ENCODE results near the gene PIGQ. TPM values are rescaled to one million over a fixed set of nuclear protein-coding genes. Genes with fewer than 3 reads are reported as not detected.

Gene PIGQ
- total and polyA plus RNA-seq, 2 of the 8 experiments (the other 6 are each of a cell fraction or from before 2014, with no cell fraction given) = 36.0 to 49.2 TPM

DNA sequence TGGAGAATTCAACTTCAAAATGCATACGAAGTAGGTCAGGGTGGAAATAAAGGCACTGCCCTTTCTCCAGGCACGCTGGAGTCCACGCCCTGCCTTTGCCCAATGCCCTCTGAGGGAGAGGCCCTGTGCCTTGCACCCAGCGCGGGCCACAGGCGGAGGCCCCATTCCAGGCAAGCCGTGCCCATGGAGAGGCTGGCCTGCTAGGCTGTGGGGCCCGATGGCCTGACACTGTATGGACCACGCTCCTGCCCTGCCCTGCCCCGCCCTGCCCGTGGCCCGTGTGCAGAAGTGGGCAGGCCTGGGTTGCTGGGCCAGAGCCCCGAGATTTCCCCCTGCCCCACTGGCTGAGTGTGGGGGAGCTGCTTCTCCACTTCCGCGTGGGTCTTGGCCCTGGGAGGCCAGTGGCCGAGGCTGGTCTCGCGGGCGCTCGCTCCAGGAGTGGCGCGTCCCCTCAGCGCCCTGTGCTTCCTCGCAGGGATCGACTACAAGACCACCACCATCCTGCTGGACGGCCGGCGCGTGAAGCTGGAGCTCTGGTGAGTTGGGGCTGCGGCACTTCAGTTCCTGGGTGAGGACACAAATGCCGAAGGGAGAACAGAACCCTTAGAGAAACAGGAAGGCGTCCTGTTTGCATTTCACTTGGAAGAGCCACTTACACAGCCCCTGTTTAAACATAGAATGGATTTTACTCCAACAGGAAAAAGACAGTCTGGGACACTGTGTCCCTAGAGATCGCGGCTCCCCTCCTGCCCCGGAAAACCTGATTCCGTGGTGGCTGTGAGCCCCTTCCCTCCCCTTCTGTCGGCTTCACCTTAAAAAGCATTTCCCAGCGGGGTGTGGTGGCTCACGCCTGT is 47.2 kb downstream of the PIGQ start:
- Histone ChIP-seq H2BK20ac (ENCODE audit: low read length) (no peak overlapping the region), H3K79me2 (ENCODE audit: control insufficient read depth in 1 of 2, insufficient read depth in 2 of 2, low read length in 2 of 2) (no peaks in the 10 kb centered on the region), H2BK120ac (replicated peaks; ENCODE audit: low read depth, low read length) (no peak overlapping the region), H3K36me3 (ENCODE audit: control insufficient read depth in 2 of 4, insufficient read depth in 4 of 4, low read length in 3 of 4) (no peaks in the 10 kb centered on the region; a peak in 1 of 8 replicates), H3K9ac (replicated peaks in 1 of 4; ENCODE audit: extremely low read depth in 1 of 4, low read depth in 3 of 4, low read length in 3 of 4) (no peak overlapping the region), H3K23ac (ENCODE audit: insufficient read length) (no peak overlapping the region), H3K18ac (ENCODE audit: extremely low read depth, low read length) (no peak overlapping the region), H3K27me3 (replicated peaks in 1 of 4; ENCODE audit: control insufficient read depth in 3 of 4, extremely low read depth in 1 of 4, insufficient read depth in 3 of 4, low read length in 3 of 4) (no peaks in the 10 kb centered on the region), H3K56ac (replicated peaks; ENCODE audit: insufficient read length, low read depth, low read length) (no peak overlapping the region), H2AK5ac (ENCODE audit: low read depth, low read length) (no peak overlapping the region), H4K20me1 (replicated peaks in 1 of 2; ENCODE audit: control insufficient read depth in 1 of 2, insufficient read depth in 2 of 2, low read length in 2 of 2) (peaks cover 4% of the 10 kb centered on the region in 2 experiments), H3K9me3 (ENCODE audit: insufficient read depth in 2 of 2, low read depth in 1 of 2, low read length in 1 of 2) (no peaks in the 10 kb centered on the region), H3K23me2 (ENCODE audit: low read depth, low read length) (no peaks in the 10 kb centered on the region), H3K4me2 (ENCODE audit: insufficient read depth in 1 of 2, low read depth in 2 of 2, low read length in 2 of 2) (no peak overlapping the region), H3K4me1 (replicated peaks in 1 of 4; ENCODE audit: control insufficient read depth in 3 of 4, insufficient read depth in 4 of 4, low read length in 3 of 4) (peaks cover 0 to 5% (median under 1%) of the 10 kb centered on the region in 4 experiments; a peak in 2 of 7 replicates), H2BK15ac (ENCODE audit: low read length) (no peak overlapping the region), H3K14ac (ENCODE audit: insufficient read length) (no peak overlapping the region), H4K91ac (replicated peaks; ENCODE audit: insufficient read length, low read length) (no peak overlapping the region), H4K5ac (ENCODE audit: insufficient read length, low read depth, low read length) (no peak overlapping the region), H4K8ac (ENCODE audit: extremely low read depth, insufficient read depth, low read length) (no peak overlapping the region), H2BK12ac (ENCODE audit: low read depth, low read length) (no peak overlapping the region), H3K27ac (ENCODE audit: low read depth, low read length) (no peak overlapping the region), H3K4me3 (ENCODE audit: extremely low read depth in 1 of 4, insufficient read depth in 2 of 4, low read depth in 3 of 4, low read length in 4 of 4) (no peak overlapping the region), H2BK5ac (ENCODE audit: low read depth, low read length) (no peak overlapping the region), H2AFZ (ENCODE audit: low read length) (no peak overlapping the region), H3K4ac (replicated peaks; ENCODE audit: insufficient read length, low read depth, low read length) (no peak overlapping the region), H3K79me1 (ENCODE audit: low read depth, low read length) (peaks cover 6% of the 10 kb centered on the region)
- WGBS, 2 experiments (ENCODE audit: extremely low coverage in 1 of 2, insufficient coverage in 1 of 2, insufficient read length in 1 of 2, insufficient replicate concordance in 2 of 2, low coverage in 1 of 2, low lambda C conversion rate in 2 of 2, missing lambda C conversion rate in 1 of 2) = 94% methylated on average over 33 of the region's 39 CpGs; no CpG with 5 or more reads in 1 of the 2 experiments
- FAIRE-seq (no peak), DNase-seq (ENCODE audit: low read depth in 1 of 2, low spot score in 2 of 2) (no peak)
- POLR2A ChIA-PET (ENCODE audit: partially characterized antibody) = no interaction called here
- CTCF ChIA-PET (ENCODE audit: partially characterized antibody) = interaction anchor here (1.3 to 2.5 kb wide), 2 partner anchors 11 to 17 kb away, joined by 3 to 7 read pairs; no protein-coding TSS in a partner anchor
- TF ChIP-seq JUND (IDR thresholded peaks at IDR 0.05; ENCODE audit: low read length) = no peak
- TF ChIP-seq SRF (IDR thresholded peaks at IDR 0.05; ENCODE audit: low read depth, low read length) = no peak
- TF ChIP-seq, protein P1, sequence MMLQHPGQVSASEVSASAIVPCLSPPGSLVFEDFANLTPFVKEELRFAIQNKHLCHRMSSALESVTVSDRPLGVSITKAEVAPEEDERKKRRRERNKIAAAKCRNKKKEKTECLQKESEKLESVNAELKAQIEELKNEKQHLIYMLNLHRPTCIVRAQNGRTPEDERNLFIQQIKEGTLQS (IDR thresholded peaks at IDR 0.05; ENCODE audit: insufficient read depth, low read depth, low read length) = no peak
- no peak for TF ChIP-seq SP2 (IDR thresholded peaks at IDR 0.05; ENCODE audit: low read length)
- no peak for TF ChIP-seq SUZ12 (IDR thresholded peaks at IDR 0.05; ENCODE audit: low read length)

Data from H1 (cell line).